PC-9 (cell line): ENCODE data around the gene C14orf93. TPM values are rescaled to one million over a fixed set of nuclear protein-coding genes. Genes with fewer than 3 reads are reported as not detected.

ENCODE experiments used
- BruUV-seq: library from RNA; stranded (reverse); fragments of 400-500 nt; replicated peaks from 2 replicates; lab custom pipeline; 2021; lab: Mats Ljungman, UMichigan
- CTCF ChIA-PET: fragments of 300-600 bp; sonication (Branson Sonifier 250); formaldehyde crosslinking; loops from one replicate; lab custom pipeline; 2022; ENCODE audit warnings: antibody characterized with exemption; lab: Charles Lee
- POLR2A ChIA-PET: fragments of 300-600 bp; sonication (Branson Sonifier 250); formaldehyde crosslinking; loops from one replicate; lab custom pipeline; 2022; ENCODE audit warnings: antibody characterized with exemption; ENCODE audit not compliant: unreplicated experiment; lab: Charles Lee
- DNase-seq, 2 experiments: peaks; one replicate each; pipeline versions ENCODE4 v3.0.0 to v3.0.0-alpha.2; 2015 to 2022; ENCODE audit warnings: mixed read lengths in 1 of 2
- H2AFZ ChIP-seq: fragments of 200-600 bp; sonication (generic); 2 replicates; pipeline ENCODE4 v1.8.1; 2017; ENCODE audit warnings: antibody characterized with exemption
- H3F3A ChIP-seq: fragments of 200-600 bp; sonication (generic); 2 replicates; pipeline ENCODE4 v1.8.1; 2017; ENCODE audit warnings: antibody characterized with exemption, mild to moderate bottlenecking, low read depth; ENCODE audit not compliant: insufficient read depth
- H3K27ac ChIP-seq: fragments of 200-600 bp; sonication (generic); 2 replicates; pipeline ENCODE4 v1.6.1; 2016; ENCODE audit warnings: mixed run types
- H3K27me3 ChIP-seq: fragments of 200-600 bp; sonication (generic); 2 replicates; pipeline ENCODE4 v1.6.1; 2016; ENCODE audit warnings: low read depth, mixed run types; ENCODE audit not compliant: insufficient read depth
- H3K36me3 ChIP-seq: fragments of 200-600 bp; sonication (generic); 2 replicates; pipeline ENCODE4 v1.6.1; 2016; ENCODE audit warnings: low read depth, mixed run types
- H3K4me1 ChIP-seq: fragments of 200-600 bp; sonication (generic); replicated peaks from 2 replicates; pipeline ENCODE4 v1.6.1; 2016; ENCODE audit warnings: mixed run types; ENCODE audit not compliant: insufficient read depth
- H3K4me2 ChIP-seq: fragments of 200-600 bp; sonication (generic); 2 replicates; pipeline ENCODE4 v1.6.1; 2017; ENCODE audit warnings: mixed run types
- H3K4me3 ChIP-seq: fragments of 200-600 bp; sonication (generic); 2 replicates; pipeline ENCODE4 v1.6.1; 2016; ENCODE audit warnings: mixed run types
- H3K79me2 ChIP-seq: fragments of 200-600 bp; sonication (generic); 2 replicates; pipeline ENCODE4 v1.6.1; 2017; ENCODE audit warnings: low read depth, mixed run types
- H3K9me2 ChIP-seq: fragments of 200-600 bp; sonication (generic); 2 replicates; pipeline ENCODE4 v1.8.1; 2017; ENCODE audit warnings: mild to moderate bottlenecking; ENCODE audit not compliant: insufficient read depth
- H3K9me3 ChIP-seq: fragments of 200-600 bp; sonication (generic); 2 replicates; pipeline ENCODE4 v1.8.1; 2016; ENCODE audit warnings: low read depth; ENCODE audit not compliant: insufficient read depth
- H4K20me1 ChIP-seq: fragments of 200-600 bp; sonication (generic); 2 replicates; pipeline ENCODE4 v1.8.1; 2017; ENCODE audit not compliant: insufficient read depth
- CTCF ChIP-seq: fragments of 200-600 bp; sonication (generic); conservative IDR thresholded peaks from 2 replicates; pipeline ENCODE4 v1.6.1; 2017; ENCODE audit warnings: mixed run types, antibody characterized with exemption, mild to moderate bottlenecking, moderate library complexity
- EZH2 ChIP-seq: fragments of 200-600 bp; sonication (generic); IDR thresholded peaks from 2 replicates; pipeline ENCODE4 v1.8.0; 2017; ENCODE audit warnings: antibody characterized with exemption, low read depth
- intact Hi-C: fragments of 100-400 bp; cut with micrococcal nuclease; formaldehyde crosslinking; loops from one replicate; pipeline ENCODE4 v1.10.0; 2022; ENCODE audit not compliant: unreplicated experiment
- total RNA-seq: library from RNA; stranded (reverse); gene quantifications from 2 replicates; pipeline ENCODE4 v1.2.3, GENCODE V29; 2021

Gene C14orf93
- total RNA-seq, 1 experiment from 2014 or later = 13.9 TPM

GRCh38 chr14:23054000-23054811 lies 44.3 kb upstream of the C14orf93 start:
- Histone ChIP-seq H4K20me1 (no peaks in the 10 kb centered on the region), H3K79me2 (no peaks in the 10 kb centered on the region), H3F3A (peaks cover 18% of the 10 kb centered on the region), H2AFZ (no peak overlapping the region), H3K4me1 (peaks cover 8% of the 10 kb centered on the region; the same call in 1 of the 2 replicates), H3K9me3 (no peaks in the 10 kb centered on the region), H3K27me3 (no peaks in the 10 kb centered on the region), H3K27ac (no peak overlapping the region), H3K4me3 (no peak overlapping the region), H3K4me2 (no peak overlapping the region), H3K9me2 (no peaks in the 10 kb centered on the region), H3K36me3 (no peaks in the 10 kb centered on the region)
- TF ChIP-seq CTCF = no peak
- no peak for TF ChIP-seq EZH2
- BruUV-seq = no TSS peak
- intact Hi-C loops = no loop called here
- ChIA-PET POLR2A (no interaction called here), CTCF (interaction anchor here (0.6 to 0.8 kb wide), 3 partner anchors 68 to 1060 kb away, joined by 3 to 6 read pairs (median 3); partner anchors contain the start of genes DCAF11 and NRL)
- DNase-seq = no peak

GRCh38 chr14:23053426-23053825 lies 43.5 kb upstream of the C14orf93 start:
- intact Hi-C loops = no loop called here
- Histone ChIP-seq H3F3A (peaks cover 11% of the 10 kb centered on the region), H3K27me3 (no peaks in the 10 kb centered on the region), H3K9me3 (no peaks in the 10 kb centered on the region), H3K9me2 (no peaks in the 10 kb centered on the region), H3K79me2 (no peaks in the 10 kb centered on the region), H3K4me2 (no peak overlapping the region), H4K20me1 (no peaks in the 10 kb centered on the region), H3K27ac (no peak overlapping the region), H3K4me3 (no peak overlapping the region), H3K4me1 (peaks cover 8% of the 10 kb centered on the region; the same call in 1 of the 2 replicates), H3K36me3 (no peaks in the 10 kb centered on the region), H2AFZ (no peak overlapping the region)
- CTCF ChIA-PET = interaction anchor here (0.6 kb wide), 1 partner anchor 137 kb away, joined by 3 read pairs; no protein-coding TSS in a partner anchor
- no peak for DNase-seq
- POLR2A ChIA-PET = interaction anchor here (0.6 kb wide), 1 partner anchor 10 kb away, joined by 4 read pairs; no protein-coding TSS in a partner anchor
- no TSS peak for BruUV-seq
- TF ChIP-seq EZH2 (no peak), CTCF (no peak)

- no peak for DNase-seq
- H3K9me2 ChIP-seq = no peaks in the 10 kb centered on the region
- H3K9me3 ChIP-seq = no peaks in the 10 kb centered on the region
- intact Hi-C loops = no loop called here
- peaks cover 5% of the 10 kb centered on the region; the same call in 1 of the 2 replicates for H3F3A ChIP-seq
- BruUV-seq = no TSS peak
- no peak overlapping the region for H3K4me2 ChIP-seq
- TF ChIP-seq EZH2 = no peak
- no peak overlapping the region for H3K4me3 ChIP-seq
- no peaks in the 10 kb centered on the region for H3K27me3 ChIP-seq
- CTCF ChIA-PET = no interaction called here
- H3K79me2 ChIP-seq = no peaks in the 10 kb centered on the region
- H3K36me3 ChIP-seq = no peaks in the 10 kb centered on the region
- H3K4me1 ChIP-seq = peaks cover 8% of the 10 kb centered on the region; the same call in 1 of the 2 replicates
- POLR2A ChIA-PET = interaction anchor here (0.6 kb wide), 2 partner anchors 10 to 66 kb away, joined by 3 to 4 read pairs; no protein-coding TSS in a partner anchor
- no peak overlapping the region for H2AFZ ChIP-seq
- no peaks in the 10 kb centered on the region for H4K20me1 ChIP-seq
- H3K27ac ChIP-seq = no peak overlapping the region
Observed at GRCh38 chr14:23052671-23053070, 42.7 kb upstream of the C14orf93 start.
